Measurements from ENCODE around the gene VOPP1.

The VOPP1 gene

GRCh38 chr7:55490099-55490498, 82.2 kb downstream of the VOPP1 start:
- no peak for DNase-seq (ENCODE audit: low read depth)
- no peak overlapping the region for H3K4me3 ChIP-seq (ENCODE audit: low read depth, low read length)
- no peak for TF ChIP-seq CTCF (IDR thresholded peaks at IDR 0.05; ENCODE audit: low read depth, low read length, missing control alignments)

DNA sequence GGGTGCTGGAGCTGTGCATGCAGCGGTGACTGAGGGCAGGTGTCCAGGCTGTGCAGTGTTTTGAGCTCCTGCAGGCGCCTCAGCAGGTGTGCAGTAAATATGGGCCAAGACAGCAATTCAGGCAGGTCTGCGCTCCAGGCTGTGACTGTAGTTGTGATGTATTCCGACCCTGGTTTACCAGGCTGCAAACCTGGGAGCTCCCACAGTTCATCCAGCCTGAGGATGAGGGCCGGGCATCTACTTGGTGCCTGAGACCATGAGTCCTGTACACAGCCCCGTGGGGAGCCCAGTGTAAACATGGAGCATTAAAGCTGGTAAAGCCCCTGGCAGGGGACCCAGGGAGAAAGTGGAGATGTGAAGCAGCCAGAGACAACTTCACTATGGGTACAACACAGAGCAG, 82.8 kb downstream of the VOPP1 start:
- DNase-seq (ENCODE audit: low read depth) = no peak
- no peak for TF ChIP-seq CTCF (IDR thresholded peaks at IDR 0.05; ENCODE audit: low read depth, low read length, missing control alignments)
- H3K4me3 ChIP-seq (ENCODE audit: low read depth, low read length) = no peak overlapping the region

DNA sequence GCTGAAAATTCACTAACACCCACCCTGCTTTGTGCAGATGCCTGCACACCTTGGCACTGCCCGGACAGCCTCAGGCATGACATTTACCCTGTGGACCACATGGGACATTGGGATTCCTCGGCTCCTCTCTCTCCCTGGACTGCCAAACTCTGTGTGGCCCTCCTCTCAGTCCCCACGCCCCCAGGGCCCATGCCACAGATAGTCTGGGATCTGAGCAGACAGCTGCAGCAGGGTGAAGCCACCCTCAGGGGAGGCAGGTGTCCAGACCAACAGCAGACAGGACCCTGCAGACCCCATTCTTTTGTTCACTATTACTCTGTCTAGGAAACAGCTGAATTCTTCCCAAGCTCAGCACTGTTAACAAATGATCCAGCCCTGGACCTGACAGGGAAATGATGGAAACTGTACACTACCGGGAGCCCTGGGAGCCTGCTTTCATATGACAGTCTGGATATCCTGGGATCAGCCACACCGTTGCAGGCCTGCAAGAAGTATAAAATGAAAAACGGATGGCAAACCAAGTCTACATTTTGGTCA, 83.4 kb downstream of the VOPP1 start:
- no peak for TF ChIP-seq CTCF (IDR thresholded peaks at IDR 0.05; ENCODE audit: low read depth, low read length, missing control alignments)
- no peak for DNase-seq (ENCODE audit: low read depth)
- no peak overlapping the region for H3K4me3 ChIP-seq (ENCODE audit: low read depth, low read length)

GRCh38 chr7:55488216-55488615, 84.1 kb downstream of the VOPP1 start:
- DNase-seq (ENCODE audit: low read depth) = no peak
- TF ChIP-seq CTCF (IDR thresholded peaks at IDR 0.05; ENCODE audit: low read depth, low read length, missing control alignments) = no peak
- H3K4me3 ChIP-seq (ENCODE audit: low read depth, low read length) = no peak overlapping the region

DNA sequence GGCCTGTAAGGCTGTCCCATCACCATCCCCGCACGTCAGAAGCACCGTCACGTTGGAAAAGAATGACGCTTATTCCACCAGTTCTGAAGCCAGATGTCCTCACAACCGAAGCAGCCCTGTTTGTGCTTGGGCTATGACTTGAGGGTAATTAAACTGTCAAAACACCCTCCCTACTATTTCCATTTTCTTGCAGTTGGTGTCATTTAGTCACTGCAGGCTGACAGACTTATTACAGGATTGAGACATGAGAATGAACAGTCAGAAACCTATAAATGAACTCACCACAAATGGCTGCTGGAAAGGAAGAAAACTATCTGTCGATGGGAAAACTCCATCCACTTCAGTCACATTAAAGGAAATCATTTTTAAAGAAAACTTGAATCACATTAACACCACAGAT, 85.3 kb downstream of the VOPP1 start:
- H3K4me3 ChIP-seq (ENCODE audit: low read depth, low read length) = no peak overlapping the region
- TF ChIP-seq CTCF (IDR thresholded peaks at IDR 0.05; ENCODE audit: low read depth, low read length, missing control alignments) = no peak
- no peak for DNase-seq (ENCODE audit: low read depth)

- no peak for DNase-seq (ENCODE audit: low read depth)
- TF ChIP-seq CTCF (IDR thresholded peaks at IDR 0.05; ENCODE audit: low read depth, low read length, missing control alignments) = no peak
- H3K4me3 ChIP-seq (ENCODE audit: low read depth, low read length) = no peak overlapping the region
Observed at GRCh38 chr7:55486192-55486590, 86.1 kb downstream of the VOPP1 start.

DNA sequence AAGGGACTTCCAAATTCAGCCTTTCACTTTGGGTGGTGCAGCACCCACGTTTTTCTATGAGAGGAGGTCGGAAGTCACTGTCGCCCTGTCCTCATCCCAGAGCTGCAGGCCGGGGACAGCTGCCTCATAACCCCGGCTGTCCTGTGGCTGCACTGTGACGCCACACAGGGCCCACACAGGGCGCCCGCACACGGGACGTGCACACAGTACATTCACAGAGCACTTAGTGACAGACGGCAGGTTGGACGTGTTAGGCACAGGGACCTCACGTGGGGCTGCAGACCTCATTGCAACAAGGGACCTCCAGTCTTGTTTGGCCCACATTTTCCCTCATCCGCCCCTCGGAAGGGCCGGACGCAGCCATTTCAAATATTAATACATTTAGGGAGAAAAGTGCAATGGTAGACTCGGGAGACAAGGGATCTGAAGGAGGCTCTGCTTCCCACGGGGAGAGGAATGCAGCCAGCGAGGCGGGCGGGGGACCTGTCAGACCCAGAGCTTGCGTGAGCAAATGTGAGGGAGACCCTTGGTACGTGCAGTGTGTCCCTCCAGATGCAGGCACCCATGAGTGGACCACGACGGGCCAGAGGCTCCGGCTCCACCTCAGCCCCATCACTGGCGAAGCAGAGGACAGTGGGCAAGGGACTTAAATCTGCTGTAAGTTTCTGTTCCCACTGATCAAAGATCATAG, 86.7 kb downstream of the VOPP1 start:
- no peak overlapping the region for H3K4me3 ChIP-seq (ENCODE audit: low read depth, low read length)
- DNase-seq (ENCODE audit: low read depth) = no peak
- TF ChIP-seq CTCF (IDR thresholded peaks at IDR 0.05; ENCODE audit: low read depth, low read length, missing control alignments) = no peak
